ENCODE measurements around the gene CBFA2T3. TPM values are rescaled to one million over a fixed set of nuclear protein-coding genes. Genes with fewer than 3 reads are reported as not detected.

The CBFA2T3 gene
- total and polyA plus RNA-seq, 2 of the 13 experiments (the other 11 are each of a cell fraction or from before 2014, with no cell fraction given), result 0.05 TPM; not detected in 1

- ChIA-PET CTCF (ENCODE audit: low intra/inter-chr PET ratio, low total read pairs) (no interaction called here), POLR2A (no interaction called here)
- 10% methylated on average over 23 of the region's 25 CpGs for WGBS (ENCODE audit: low lambda C conversion rate)
- Histone ChIP-seq H3K9ac (ENCODE audit: insufficient read depth, low read depth, low read length) (no peak overlapping the region), H3K36me3 (replicated peaks in 1 of 2; ENCODE audit: control insufficient read depth in 1 of 2, insufficient read depth in 2 of 2, low read length in 2 of 2) (no peaks in the 10 kb centered on the region), H2AFZ (ENCODE audit: low read length) (no peak overlapping the region), H3K4me2 (ENCODE audit: low read depth, low read length) (no peak overlapping the region), H3K79me2 (ENCODE audit: insufficient read depth, low read length) (no peaks in the 10 kb centered on the region), H4K20me1 (ENCODE audit: insufficient read depth, low read length) (peaks cover 3% of the 10 kb centered on the region; the same call in 1 of the 2 replicates), H3K4me1 (ENCODE audit: insufficient read depth, low read length) (no peaks in the 10 kb centered on the region), H3K4me3 (replicated peaks in 1 of 3; ENCODE audit: insufficient read depth in 1 of 3, low read depth in 2 of 3, low read length in 3 of 3) (no peak overlapping the region), H3K27ac (ENCODE audit: extremely low read length, insufficient read depth, low read length) (no peak overlapping the region), H3K27me3 (ENCODE audit: control insufficient read depth in 1 of 2, insufficient read depth in 2 of 2, low read length in 2 of 2) (peaks cover 11 to 40% of the 10 kb centered on the region in 2 experiments; a peak in 4 of 5 replicates), H3K9me3 (ENCODE audit: low read length) (no peaks in the 10 kb centered on the region)
- no peak for DNase-seq (ENCODE audit: low spot score)
- intact Hi-C loops (cut with micrococcal nuclease; ENCODE audit: unreplicated experiment) (no loop called here), in situ Hi-C loops (cut with HindIII; ENCODE audit: extremely low pct_ligation_motif_present, low pct_unique_long_range_greater_than_20kb) (no loop called here)
- BruUV-seq (replicated peaks), result no TSS peak
- FAIRE-seq, result no peak
- no peak for ATAC-seq
- no peak for TF ChIP-seq JUN (CRISPR knock-in tag; IDR thresholded peaks at IDR 0.05)
- no peak for TF ChIP-seq HNRNPH1 (optimal IDR thresholded peaks at IDR 0.05; ENCODE audit: low read depth, low read length)
- no peak for TF ChIP-seq BRF2 (CRISPR knock-in tag; IDR thresholded peaks at IDR 0.05)
- TF ChIP-seq ZNF383 (CRISPR knock-in tag; IDR thresholded peaks at IDR 0.05; ENCODE audit: borderline replicate concordance), result no peak
- TF ChIP-seq KLF12 (CRISPR knock-in tag; IDR thresholded peaks at IDR 0.05; ENCODE audit: borderline replicate concordance), result no peak
- TF ChIP-seq ZBTB10 (CRISPR knock-in tag; IDR thresholded peaks at IDR 0.05; ENCODE audit: borderline replicate concordance), result no peak
- no peak for TF ChIP-seq ZNF850 (CRISPR knock-in tag; conservative IDR thresholded peaks at IDR 0.05)
- no peak for TF ChIP-seq SRY (CRISPR knock-in tag; IDR thresholded peaks at IDR 0.05)
- TF ChIP-seq PAXIP1 (CRISPR knock-in tag; conservative IDR thresholded peaks at IDR 0.05), result no peak
- TF ChIP-seq ISL2 (CRISPR knock-in tag; IDR thresholded peaks at IDR 0.05), result no peak
- TF ChIP-seq AKNA (CRISPR knock-in tag; IDR thresholded peaks at IDR 0.05; ENCODE audit: borderline replicate concordance), result no peak
Measured at GRCh38 chr16:89013692-89014402, 36.8 kb upstream of the CBFA2T3 start.

All from HepG2 (cell line).